ENCODE data around the gene GLIS1. TPM values are rescaled to one million over a fixed set of nuclear protein-coding genes. Genes with fewer than 3 reads are reported as not detected.

The GLIS1 gene
- total and polyA plus RNA-seq, 2 of the 8 experiments (the other 6 are each of a cell fraction or from before 2014, with no cell fraction given) = 0.15 to 0.22 TPM

DNA sequence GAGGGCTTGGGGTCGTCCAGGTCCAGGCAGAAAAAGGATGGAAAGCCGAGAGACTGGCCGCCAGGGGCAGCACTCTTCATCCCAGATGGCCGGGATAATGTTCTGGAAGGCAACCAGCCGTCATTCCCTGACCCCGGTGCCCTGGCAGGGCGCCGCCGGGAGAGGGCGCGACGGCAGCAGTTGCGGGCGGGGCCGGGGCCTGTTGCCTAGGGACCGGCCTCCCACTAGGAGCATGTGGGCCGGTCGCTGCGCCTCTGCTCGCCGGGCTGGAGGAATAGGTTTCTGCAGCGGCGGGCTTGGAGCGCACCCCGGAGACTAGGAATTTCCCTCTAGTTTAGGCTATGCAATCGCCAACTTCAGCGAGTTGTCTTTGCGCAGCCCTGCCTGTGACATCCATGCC is 268.8 kb downstream of the GLIS1 start (continued):
- TF ChIP-seq, protein P1, sequence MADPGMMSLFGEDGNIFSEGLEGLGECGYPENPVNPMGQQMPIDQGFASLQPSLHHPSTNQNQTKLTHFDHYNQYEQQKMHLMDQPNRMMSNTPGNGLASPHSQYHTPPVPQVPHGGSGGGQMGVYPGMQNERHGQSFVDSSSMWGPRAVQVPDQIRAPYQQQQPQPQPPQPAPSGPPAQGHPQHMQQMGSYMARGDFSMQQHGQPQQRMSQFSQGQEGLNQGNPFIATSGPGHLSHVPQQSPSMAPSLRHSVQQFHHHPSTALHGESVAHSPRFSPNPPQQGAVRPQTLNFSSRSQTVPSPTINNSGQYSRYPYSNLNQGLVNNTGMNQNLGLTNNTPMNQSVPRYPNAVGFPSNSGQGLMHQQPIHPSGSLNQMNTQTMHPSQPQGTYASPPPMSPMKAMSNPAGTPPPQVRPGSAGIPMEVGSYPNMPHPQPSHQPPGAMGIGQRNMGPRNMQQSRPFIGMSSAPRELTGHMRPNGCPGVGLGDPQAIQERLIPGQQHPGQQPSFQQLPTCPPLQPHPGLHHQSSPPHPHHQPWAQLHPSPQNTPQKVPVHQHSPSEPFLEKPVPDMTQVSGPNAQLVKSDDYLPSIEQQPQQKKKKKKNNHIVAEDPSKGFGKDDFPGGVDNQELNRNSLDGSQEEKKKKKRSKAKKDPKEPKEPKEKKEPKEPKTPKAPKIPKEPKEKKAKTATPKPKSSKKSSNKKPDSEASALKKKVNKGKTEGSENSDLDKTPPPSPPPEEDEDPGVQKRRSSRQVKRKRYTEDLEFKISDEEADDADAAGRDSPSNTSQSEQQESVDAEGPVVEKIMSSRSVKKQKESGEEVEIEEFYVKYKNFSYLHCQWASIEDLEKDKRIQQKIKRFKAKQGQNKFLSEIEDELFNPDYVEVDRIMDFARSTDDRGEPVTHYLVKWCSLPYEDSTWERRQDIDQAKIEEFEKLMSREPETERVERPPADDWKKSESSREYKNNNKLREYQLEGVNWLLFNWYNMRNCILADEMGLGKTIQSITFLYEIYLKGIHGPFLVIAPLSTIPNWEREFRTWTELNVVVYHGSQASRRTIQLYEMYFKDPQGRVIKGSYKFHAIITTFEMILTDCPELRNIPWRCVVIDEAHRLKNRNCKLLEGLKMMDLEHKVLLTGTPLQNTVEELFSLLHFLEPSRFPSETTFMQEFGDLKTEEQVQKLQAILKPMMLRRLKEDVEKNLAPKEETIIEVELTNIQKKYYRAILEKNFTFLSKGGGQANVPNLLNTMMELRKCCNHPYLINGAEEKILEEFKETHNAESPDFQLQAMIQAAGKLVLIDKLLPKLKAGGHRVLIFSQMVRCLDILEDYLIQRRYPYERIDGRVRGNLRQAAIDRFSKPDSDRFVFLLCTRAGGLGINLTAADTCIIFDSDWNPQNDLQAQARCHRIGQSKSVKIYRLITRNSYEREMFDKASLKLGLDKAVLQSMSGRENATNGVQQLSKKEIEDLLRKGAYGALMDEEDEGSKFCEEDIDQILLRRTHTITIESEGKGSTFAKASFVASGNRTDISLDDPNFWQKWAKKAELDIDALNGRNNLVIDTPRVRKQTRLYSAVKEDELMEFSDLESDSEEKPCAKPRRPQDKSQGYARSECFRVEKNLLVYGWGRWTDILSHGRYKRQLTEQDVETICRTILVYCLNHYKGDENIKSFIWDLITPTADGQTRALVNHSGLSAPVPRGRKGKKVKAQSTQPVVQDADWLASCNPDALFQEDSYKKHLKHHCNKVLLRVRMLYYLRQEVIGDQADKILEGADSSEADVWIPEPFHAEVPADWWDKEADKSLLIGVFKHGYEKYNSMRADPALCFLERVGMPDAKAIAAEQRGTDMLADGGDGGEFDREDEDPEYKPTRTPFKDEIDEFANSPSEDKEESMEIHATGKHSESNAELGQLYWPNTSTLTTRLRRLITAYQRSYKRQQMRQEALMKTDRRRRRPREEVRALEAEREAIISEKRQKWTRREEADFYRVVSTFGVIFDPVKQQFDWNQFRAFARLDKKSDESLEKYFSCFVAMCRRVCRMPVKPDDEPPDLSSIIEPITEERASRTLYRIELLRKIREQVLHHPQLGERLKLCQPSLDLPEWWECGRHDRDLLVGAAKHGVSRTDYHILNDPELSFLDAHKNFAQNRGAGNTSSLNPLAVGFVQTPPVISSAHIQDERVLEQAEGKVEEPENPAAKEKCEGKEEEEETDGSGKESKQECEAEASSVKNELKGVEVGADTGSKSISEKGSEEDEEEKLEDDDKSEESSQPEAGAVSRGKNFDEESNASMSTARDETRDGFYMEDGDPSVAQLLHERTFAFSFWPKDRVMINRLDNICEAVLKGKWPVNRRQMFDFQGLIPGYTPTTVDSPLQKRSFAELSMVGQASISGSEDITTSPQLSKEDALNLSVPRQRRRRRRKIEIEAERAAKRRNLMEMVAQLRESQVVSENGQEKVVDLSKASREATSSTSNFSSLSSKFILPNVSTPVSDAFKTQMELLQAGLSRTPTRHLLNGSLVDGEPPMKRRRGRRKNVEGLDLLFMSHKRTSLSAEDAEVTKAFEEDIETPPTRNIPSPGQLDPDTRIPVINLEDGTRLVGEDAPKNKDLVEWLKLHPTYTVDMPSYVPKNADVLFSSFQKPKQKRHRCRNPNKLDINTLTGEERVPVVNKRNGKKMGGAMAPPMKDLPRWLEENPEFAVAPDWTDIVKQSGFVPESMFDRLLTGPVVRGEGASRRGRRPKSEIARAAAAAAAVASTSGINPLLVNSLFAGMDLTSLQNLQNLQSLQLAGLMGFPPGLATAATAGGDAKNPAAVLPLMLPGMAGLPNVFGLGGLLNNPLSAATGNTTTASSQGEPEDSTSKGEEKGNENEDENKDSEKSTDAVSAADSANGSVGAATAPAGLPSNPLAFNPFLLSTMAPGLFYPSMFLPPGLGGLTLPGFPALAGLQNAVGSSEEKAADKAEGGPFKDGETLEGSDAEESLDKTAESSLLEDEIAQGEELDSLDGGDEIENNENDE (IDR thresholded peaks at IDR 0.05; ENCODE audit: insufficient replicate concordance, low read length) = no peak
- no peak for TF ChIP-seq CBX8 (IDR thresholded peaks at IDR 0.05; ENCODE audit: borderline replicate concordance, low read depth, low read length)
- TF ChIP-seq ASH2L (IDR thresholded peaks at IDR 0.05; ENCODE audit: low read length) = peak; percentile 32
- TF ChIP-seq MAFK (IDR thresholded peaks at IDR 0.05; ENCODE audit: low read depth, low read length) = no peak
- no peak for TF ChIP-seq PHF8 (conservative IDR thresholded peaks at IDR 0.05; ENCODE audit: low read depth, low read length)
- TF ChIP-seq TEAD4 (IDR thresholded peaks at IDR 0.05; ENCODE audit: low read depth, low read length) = peak; percentile 5; the same call in 1 of the 2 replicates
- TF ChIP-seq POLR2AphosphoS5 (IDR thresholded peaks at IDR 0.05; ENCODE audit: low read depth, low read length) = no peak
- TF ChIP-seq SIN3A (conservative IDR thresholded peaks at IDR 0.05 in 1 of 2, IDR thresholded peaks at IDR 0.05 in 1 of 2; ENCODE audit: low read depth in 1 of 2, low read length in 2 of 2) = peak; percentile 58 to 87; a peak in 2 of 4 replicates
- TF ChIP-seq RAD21 (IDR thresholded peaks at IDR 0.05 in 1 of 2, conservative IDR thresholded peaks at IDR 0.05 in 1 of 2; ENCODE audit: low read depth in 2 of 2, low read length in 2 of 2) = peak; percentile 55 to 75
- TF ChIP-seq SRF (IDR thresholded peaks at IDR 0.05; ENCODE audit: low read depth, low read length) = 0 out of 2 replicates have a peak, but pooled peaks have one; percentile 44
- peak in 1 of 2 experiments; percentile 80; a peak in 2 of 3 replicates for TF ChIP-seq EP300 (IDR thresholded peaks at IDR 0.05; ENCODE audit: borderline replicate concordance in 1 of 2, low read depth in 2 of 2, low read length in 2 of 2)

Measured in H1 (cell line).